IPS DF 19.7 (cell line): ENCODE results near the gene RTTN.
"Not testable (repeated sequence)": the region's sequence is repeated elsewhere in the genome, so short reads cannot be mapped to it uniquely, and the experiment has no call there.

Source experiments
- DNase-seq: peaks from one replicate; pipeline ENCODE4 v3.0.0-alpha.2; 2013; ENCODE audit warnings: low read depth, low spot score

Gene RTTN

DNA sequence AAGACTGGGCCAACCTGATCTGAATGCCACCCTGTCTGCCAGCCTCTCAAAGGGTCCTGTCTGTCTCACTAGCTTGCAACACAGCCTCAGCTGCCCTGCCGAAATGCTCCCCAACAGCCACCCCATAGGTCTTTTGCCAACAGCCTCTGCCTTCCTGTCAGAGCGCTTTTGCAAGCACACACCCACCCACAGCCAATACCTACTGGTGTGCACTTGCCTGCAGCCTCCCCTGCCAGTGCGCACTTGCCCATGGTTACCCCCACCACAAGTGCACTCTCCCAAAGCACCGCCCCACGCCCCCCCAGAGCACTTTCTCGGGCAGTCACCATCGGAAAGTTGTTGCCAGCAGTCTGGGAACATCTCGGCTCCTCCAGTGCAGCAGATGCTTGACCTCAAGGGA lies 48.6 kb downstream of the RTTN start:
- DNase-seq, result no peak

DNA sequence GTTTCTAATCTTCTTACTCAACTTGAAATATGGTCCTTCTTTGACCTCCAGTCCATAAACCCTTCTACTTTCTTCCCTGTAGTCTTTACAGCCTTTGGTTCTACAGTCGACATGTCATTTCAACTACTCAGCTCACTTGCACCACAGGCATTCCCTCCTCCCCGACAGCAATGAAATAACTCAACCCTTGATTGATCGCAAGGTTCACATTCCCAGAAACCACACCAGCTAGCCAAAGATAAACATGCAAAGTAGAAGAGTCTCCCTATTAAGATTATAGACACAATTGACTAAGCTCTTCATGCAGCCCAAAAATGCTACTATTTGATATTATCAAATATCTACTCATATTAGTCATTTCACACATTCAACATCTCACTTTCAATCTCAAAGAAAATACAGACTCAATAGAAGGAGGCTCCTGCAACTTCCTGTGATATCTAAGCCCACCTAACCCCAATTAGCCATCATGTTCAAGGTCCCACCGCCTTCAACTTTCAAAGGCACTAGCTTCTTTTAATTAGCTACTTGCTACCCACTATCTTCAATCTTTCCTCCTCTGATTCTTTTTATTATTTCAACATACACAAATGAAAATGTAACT lies 50.8 kb downstream of the RTTN start:
- DNase-seq, result no peak

DNA sequence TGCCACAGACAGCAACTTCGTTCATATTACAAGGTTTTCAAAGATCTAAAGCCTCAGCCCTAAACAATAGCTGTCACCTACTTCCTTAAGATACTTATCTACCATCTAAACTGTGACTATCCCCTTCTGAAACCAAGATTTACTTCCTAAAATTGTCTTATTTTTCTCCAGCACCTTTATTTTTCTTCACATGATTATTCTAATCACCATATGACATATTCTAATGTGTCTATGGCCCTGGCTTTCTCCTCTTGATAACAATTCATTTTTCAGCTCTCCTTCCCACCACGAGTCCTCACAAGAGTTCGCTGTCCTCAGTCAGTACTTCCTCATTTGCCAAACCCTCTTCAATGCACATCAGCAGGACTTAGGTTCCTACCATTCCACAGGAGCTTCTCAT lies 53.9 kb downstream of the RTTN start:
- no peak for DNase-seq

DNA sequence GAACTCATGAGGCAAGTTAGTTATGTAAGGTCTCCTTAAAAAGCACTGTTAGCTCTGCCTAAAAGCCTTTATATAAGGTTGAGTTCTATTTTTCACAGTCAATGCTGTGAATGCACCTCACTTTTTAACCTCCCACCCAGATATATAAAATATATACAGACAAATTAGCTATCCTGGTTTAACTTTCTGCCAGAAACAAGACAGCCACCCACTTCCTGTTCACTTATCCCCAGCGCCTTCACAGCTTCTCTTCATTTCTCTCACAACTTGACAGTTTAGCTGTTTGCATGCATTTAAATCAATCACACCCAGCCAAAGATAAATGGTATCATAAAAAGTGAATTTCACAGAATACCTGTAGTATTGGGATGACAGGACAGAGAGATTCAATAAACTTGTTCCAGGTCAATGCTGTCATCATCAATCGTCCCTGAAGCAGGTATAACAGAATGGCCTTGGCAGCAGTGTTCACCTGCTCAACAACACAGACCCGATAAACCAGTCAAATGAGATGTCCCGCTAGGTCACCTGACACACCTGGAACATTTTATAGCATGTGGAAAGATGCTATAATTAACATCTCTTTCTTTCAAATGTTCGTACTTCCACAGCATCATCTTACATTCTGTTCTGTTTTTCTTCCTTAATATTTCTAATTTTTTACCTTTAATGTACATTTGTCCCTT lies 55.7 kb downstream of the RTTN start:
- DNase-seq, result no peak

DNA sequence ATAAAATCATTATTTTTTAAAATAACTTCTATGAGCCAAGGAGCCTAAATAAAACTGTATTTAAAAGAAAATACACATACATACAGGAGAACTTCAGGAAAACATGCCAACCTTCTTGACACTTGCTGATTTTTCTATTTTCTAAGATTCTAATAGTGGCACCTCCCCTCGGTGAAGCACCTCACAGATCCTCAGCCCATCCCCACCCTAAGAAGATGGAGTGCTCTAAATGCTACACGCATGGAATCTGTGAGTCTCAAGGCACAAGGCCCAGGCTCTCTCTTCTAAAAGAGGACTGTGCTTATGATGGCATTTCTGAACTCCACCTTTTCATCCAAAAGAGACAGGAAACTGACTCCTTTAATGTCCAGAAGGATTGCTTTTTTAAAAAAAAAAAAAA lies 56.3 kb downstream of the RTTN start:
- no peak for DNase-seq

DNA sequence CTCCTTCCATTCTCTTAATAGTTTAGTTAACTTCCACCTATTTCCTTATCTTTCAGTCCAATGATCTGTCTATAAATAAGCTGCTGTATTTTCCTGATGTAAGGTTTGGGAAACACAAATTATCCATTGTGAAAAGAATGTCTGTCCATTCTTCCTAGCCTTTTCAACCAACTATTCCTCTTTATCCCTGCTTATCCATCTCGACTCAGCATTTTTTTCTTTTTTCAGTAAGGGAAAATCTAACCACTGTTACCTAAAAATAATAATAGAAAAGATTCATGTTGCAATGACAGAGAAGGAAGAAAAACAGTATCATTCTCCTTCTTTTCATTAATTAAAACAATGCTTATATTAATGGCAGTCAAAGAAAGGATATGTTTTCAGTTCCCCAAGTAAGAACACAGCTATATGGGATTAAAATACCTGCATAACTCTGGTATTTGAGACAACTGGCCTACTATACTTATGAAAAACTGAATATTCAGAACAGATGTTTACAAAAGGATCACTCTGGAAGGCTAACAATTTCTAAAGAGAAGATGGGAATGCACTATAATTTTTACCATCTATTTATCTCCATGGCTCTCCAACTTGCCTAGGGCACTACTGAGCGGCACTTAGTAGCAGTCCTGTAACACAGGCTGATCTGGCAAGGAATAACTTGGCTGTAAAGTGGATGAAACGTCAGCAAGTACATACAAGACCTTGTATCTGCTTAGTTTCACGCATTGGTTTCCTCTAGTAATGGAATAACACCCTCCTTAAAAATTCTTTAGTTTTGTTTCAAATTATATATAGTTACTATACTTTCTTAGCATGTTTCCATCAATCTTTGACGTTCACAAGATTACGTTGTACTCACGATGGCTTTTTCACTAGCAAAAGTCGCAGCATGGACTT lies 57.2 kb downstream of the RTTN start:
- no peak for DNase-seq

DNA sequence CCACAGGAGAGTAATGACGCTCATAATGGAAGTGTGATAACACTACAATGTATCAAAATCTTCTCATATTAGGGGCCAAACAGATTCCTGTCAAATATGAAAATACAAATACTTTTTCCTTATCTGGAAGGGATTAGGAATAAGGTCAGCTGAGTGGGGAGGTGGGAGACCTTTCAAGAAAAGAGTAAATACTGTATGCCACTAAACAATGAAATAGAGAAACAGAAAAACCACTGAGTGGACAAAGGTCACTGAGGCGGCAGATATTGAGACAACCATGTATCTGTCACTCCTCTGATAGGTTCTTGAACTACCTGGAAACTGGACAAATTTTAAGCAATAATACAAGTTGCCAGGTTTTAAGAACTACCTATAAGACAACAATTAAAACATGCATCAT lies 59.3 kb downstream of the RTTN start:
- DNase-seq, result no peak

DNA sequence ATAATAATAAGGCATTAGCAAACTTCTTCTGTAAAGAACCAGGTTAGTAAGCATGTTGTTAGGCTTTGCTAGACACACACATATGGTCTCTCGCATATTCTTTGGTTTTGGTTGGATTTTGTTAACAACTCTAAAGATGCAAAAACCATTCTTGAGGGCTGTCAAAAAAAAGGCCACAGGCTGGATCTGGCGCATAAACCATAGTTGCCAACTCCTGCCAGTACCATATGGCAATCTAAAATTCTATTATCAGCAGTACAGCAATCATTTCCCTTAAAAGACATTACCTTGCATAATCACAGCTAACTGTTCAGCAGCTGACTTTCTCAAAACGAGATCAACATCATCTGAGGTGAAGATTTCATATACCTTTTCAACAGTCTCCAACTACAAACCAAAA lies 63.5 kb downstream of the RTTN start:
- DNase-seq, result no peak

DNA sequence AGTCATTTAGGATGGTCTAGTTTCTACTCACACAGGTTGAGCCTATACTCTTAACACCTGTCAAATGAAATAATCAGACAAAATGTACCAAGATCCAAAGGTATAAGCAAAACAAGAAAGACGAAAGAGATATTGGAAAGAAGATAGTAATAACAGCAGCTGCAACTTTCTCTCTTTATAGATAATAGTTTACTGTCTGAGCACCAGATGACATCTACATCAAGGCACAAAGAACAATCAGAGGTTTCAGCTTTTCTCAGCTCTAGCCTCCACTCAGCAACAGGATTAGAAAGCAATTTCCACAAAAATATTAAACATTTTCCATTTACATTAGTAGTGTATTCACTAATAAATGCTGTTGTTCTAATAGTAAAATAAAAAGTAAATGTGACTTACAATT lies 66.3 kb downstream of the RTTN start:
- DNase-seq, result no peak

DNA sequence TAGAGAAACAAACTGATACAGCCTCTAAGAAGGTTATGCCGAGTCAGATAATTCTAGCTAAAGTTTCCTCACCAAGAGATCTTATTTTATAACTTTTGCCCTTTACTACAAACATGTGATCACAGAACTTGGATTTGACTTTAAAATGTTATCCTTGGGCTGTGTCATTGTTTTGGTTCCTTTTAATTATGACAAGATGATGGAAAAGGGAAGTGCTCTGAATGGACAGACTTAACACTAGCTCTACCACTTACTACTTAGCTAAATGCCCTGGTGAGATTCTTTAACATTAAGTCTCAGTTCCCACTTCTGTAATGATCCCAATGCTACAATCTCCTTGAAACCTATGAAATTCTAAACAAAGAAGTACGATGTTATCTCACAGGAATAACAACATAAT lies 69.9 kb downstream of the RTTN start:
- no peak for DNase-seq

DNA sequence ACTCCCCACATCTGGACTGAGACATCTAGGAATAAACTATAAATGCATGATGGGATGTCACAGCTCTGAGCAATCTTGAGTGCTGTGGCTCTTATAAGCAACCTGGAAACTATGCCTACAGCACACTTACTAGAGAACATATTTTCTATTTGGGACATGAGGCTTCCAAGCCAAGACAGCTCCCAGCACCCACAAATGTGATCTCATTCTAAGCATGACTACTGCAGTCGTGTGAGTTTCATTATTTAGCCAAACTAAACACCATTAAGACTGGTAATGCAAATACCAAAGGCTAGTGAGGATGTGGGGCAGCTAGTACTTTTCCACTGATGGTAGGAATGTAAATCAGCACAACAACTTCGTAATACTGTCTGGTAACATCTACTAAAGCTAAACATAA lies 72.5 kb downstream of the RTTN start:
- no peak for DNase-seq

DNA sequence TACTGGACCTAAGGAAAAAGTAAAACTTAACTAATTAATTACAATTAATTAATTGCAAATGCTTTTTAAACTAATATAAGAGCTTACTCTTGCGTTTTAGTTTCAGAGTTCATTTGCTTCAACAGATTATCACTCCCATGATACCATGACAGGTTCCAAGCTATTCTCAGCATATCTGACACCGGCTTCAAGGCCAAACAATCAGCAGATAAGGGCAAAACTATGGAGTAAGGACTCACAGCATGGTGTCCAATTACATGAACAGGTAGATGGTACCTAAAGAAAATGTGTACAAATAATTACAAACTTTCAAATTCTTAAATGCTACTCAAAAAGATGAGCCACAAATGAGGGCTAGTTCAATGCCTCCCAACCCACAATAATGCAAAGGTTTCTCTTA lies 77.2 kb downstream of the RTTN start:
- no peak for DNase-seq

DNA sequence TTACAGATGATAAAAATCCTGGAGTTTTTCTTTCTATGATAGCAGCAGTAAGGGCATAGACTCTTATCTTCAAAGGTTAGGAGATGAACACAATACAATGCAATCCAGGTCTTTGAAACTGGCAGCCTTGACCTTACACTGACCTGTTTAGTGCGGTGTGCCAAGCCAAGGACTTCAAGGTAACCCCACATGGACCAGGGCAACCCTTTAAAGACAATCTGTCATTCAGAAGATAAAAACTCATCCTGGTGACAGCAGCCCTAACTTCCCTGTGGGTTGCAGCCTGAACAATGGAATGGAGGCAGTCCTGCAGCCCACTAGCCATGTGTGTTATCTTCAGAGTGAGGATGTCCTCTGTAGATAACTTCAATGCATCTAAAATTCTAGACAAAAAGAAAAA lies 78.1 kb downstream of the RTTN start:
- DNase-seq, result no peak

DNA sequence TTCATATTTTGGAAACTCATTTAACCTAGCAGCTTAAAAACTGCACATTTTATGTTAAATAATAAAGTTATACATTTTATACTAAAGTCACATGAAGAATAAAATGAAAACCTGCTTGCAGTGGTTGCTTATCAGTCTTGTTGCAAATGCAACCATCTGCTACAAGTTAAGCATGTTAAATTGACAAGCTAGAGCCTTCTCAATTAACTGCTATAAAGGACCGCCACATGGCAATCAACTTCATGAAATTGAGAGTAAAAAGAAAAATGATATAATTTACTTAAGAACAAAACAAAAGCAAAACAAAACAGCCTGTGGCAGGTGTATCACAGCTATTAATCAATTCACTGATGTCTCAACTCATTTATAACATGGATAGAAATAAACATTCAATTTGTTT lies 78.7 kb downstream of the RTTN start:
- DNase-seq, result no peak

DNA sequence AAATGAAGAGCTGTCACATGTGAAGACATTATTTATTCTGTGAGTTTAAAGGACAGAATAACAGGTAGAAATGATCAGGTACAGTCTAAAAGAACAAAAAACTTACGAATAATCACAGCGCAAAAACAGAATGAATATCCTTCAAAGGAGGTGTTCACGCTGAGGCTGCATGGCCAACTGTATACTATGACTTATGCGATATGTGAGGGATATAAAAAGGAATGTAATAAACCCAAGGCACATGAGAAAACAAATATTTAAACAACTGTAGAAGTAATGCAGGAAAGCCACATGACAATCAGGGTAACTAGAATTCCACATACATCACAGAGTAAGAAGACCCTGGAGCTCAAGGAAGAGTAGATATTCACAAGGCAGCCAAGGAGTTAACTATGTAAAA lies 81.3 kb downstream of the RTTN start:
- no peak for DNase-seq

DNA sequence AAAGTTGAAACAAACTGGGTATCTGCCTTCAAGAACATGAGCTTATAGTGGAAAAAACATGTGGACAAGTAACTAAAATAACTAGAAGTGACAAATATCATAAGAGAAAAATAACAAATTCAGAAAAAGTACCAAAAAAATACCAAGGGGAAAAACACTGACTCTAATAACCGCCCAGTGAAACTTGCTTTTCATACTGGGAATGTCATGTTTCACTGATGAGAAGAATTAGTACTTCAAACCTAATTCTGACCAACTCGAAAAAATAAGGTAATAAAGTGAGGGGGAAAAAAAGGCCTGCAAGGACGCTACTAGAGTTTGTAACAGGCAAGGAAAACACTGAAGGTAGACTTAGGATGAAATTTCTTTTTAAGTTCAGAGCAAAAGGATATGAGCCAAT lies 83.6 kb downstream of the RTTN start:
- DNase-seq, result no peak

DNA sequence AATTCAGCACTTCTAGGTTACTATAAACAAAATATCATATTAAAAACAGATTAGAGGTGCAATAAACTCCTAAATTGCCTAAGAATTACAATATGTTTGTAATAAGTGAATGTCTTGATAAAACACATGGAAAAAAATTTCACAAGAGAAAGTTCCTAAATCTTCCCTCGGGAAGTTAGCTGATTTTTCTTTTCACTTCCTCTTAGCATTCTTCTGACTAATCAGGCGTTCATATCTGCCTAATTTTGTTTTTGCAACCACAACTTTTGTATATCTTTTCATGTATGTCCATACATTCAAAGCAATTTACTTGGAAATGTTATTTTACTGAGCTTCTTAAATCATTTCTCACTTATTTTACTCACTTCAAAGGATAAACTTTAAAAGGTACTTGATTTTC lies 88.5 kb downstream of the RTTN start:
- DNase-seq, result no peak

DNA sequence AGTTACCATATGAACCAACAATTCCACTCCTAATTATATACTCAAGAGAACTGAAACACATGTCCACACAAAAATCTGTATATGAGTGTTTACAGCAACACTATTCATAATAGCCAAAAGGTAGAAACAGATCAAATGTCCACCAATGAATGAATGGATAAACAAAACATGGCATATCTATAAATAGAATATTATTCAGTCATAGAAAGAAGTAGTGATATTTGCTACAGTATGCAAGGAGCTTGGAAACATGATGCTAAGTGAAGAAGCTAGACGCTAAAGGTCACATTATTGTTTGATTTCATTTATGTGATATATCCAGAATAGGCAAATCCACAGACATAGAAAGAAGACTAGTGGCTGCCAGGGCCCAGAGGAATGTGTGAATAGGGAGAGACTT lies 92.0 kb downstream of the RTTN start:
- DNase-seq, result no peak

DNA sequence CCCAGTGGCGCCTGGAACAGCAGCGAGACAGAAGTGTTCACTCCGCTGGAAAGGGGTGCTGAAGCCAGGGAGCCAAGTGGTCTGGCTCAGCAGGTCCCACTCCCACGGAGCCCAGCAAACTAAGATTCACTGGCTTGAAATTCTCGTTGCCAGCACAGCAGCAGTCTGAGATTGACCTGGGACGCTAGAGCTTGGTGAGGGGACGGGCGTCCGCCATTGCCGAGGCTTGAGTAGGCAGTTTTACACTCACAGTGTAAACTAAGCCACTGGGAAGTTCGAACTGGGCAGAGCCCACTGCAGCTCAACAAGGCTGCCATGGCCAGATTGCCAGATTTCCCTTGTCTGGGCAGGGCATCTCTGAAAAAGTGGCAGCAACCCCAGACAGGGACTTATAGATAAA lies 94.8 kb downstream of the RTTN start:
- DNase-seq, result no peak

DNA sequence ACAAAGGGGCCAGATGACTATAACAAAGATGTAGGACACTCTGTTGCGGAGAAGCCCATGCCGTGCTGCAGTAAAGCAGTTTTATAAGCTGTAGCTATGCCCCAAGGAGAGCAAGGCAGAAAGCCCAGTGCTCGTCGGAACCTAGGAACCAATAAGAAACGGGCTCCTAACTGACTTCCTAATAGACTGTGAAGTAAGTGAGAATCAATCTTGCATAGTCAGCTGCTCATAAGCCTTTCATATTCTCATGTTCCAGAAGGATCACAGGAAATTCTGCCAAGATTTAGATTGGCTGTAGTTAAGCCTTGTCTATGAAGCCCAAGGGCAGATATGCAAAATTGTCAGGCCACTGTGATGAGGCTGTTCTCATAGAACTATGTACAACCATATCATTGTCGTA lies 98.4 kb downstream of the RTTN start:
- no peak for DNase-seq

DNA sequence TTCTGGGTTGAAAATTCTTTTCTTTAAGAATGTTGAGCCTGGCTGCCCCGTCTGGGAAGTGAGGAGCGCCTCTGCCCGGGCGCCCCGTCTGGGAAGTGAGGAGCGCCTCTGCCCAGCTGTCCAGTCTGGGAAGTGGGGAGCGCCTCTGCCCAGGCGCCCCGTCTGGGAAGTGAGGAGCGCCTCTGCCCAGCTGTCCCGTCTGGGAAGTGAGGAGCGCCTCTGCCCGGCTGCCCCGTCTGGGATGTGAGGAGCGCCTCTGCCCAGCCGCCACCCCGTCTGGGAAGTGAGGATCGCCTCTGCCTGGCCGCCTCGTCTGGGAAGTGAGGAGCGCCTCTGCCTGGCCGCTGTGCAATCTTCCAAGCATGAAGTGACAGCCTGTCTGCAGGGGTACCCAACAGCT lies 102.6 kb downstream of the RTTN start:
- not testable (repeated sequence) for DNase-seq

DNA sequence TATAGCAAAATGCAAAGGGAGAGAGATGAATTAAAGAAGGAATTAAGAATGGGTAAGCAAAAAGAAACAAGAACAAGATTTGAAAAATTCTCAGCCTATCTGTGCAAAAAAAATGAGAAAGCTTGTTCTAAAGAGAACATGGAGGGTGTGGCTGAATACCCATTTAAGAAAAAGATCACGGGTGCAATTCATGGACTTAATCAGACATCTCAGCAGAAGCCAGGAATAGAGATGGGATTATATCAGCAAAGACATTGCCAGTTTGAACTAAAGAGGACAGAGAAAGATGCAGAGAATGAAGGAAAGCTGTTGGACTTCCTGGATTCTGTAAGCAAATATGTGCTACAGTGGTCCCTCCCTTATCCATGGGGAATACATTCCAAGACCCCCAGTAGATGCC lies 115.6 kb downstream of the RTTN start:
- DNase-seq, result no peak

DNA sequence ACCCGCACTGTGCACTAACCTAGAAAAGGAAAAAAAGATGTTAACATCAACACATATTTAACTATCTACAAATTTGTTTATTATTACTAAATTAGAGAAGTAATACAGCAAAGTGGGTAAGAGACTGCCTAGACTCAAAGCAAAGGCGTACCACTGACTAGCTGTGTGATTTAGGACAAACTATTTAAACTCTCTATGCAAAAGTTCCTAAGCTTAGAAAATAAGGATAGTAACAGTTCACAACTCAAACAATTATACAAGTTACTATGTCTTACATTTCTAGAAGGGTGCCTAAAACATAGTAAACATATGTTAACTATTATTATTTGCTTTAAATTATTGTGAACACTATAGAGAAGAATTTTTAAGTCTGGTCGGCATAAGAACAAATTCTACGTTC lies 119.4 kb downstream of the RTTN start:
- no peak for DNase-seq
